HCT116 (cell line): Measurements from ENCODE around the gene MRPS12. TPM values are rescaled to one million over a fixed set of nuclear protein-coding genes. Genes with fewer than 3 reads are reported as not detected.
A peak's percentile ranks its signal among the peaks of the same experiment; 100 is the strongest.

Source experiments
- ATAC-seq: fragments of 200-7000 bp; cut with Tn5 transposase; 2 replicates; pipeline ENCODE4 v1.9.1; 2020; ENCODE audit warnings: mild to moderate bottlenecking, moderate library complexity
- BruUV-seq: library from RNA; stranded (reverse); fragments of 400-500 nt; replicated peaks from 2 replicates; lab custom pipeline; 2021; lab: Mats Ljungman, UMichigan
- CTCF ChIA-PET: fragments of 300-600 bp; sonication (Branson Sonifier 250); formaldehyde crosslinking; loops from one replicate; lab custom pipeline; 2021; ENCODE audit warnings: antibody characterized with exemption; lab: Charles Lee
- POLR2A ChIA-PET: fragments of 300-600, 350-600 bp; sonication (Branson Sonifier 250); formaldehyde crosslinking; loops from one replicate; lab custom pipeline; 2021; ENCODE audit warnings: antibody characterized with exemption; lab: Charles Lee
- RAD21 ChIA-PET, 2 experiments: fragments of 300-600 bp; sonication (Branson Sonifier 250); formaldehyde crosslinking; loops; one replicate each; lab custom pipeline; 2023; ENCODE audit warnings: low total read pairs in 2 of 2; ENCODE audit not compliant: uncharacterized antibody in 2 of 2, unreplicated experiment in 2 of 2, low non-redundant PET in 1 of 2; lab: Charles Lee
- DNase-seq: peaks from one replicate; pipeline ENCODE4 v3.0.0-alpha.2; 2010; ENCODE audit warnings: low read depth, low spot score
- H2AFZ ChIP-seq: fragments of 200-600 bp; shearing (Covaris generic), sonication (generic); 2 replicates; pipeline ENCODE4 v1.6.1; 2017; ENCODE audit warnings: low read depth, mixed run types, mixed read lengths, antibody characterized with exemption, low read length; ENCODE audit not compliant: poor library complexity, severe bottlenecking
- H3K27ac ChIP-seq: 2 replicates; pipeline ENCODE4 v1.5.1; 2012; ENCODE audit warnings: low read depth, low read length
- H3K27me3 ChIP-seq: fragments of 200-600 bp; sonication (generic); 2 replicates; pipeline ENCODE4 v1.6.1; 2016; ENCODE audit warnings: mixed run types, low read length, mixed read lengths; ENCODE audit not compliant: insufficient read depth
- H3K36me3 ChIP-seq, 2 experiments: fragments of 200-500 bp in 1 of 2; fragments of 200-600 bp in 1 of 2; sonication (Bioruptor generic) in 1 of 2; sonication (generic) in 1 of 2; 2 replicates each; pipeline versions ENCODE4 v1.5.1 to v1.6.1; 2014 to 2016; ENCODE audit warnings: low read length in 2 of 2, inconsistent platforms in 1 of 2, mixed read lengths in 1 of 2, mixed run types in 1 of 2; ENCODE audit not compliant: insufficient read depth in 2 of 2, control insufficient read depth in 1 of 2
- H3K4me1 ChIP-seq, 2 experiments: fragments of 200-600 bp in 1 of 2; sonication (generic) in 1 of 2; 2 replicates each; pipeline versions ENCODE4 v1.5.1 to v1.6.1; 2012 to 2017; ENCODE audit warnings: low read length in 2 of 2, inconsistent platforms in 1 of 2, mild to moderate bottlenecking in 1 of 2, mixed read lengths in 1 of 2, mixed run types in 1 of 2, moderate library complexity in 1 of 2; ENCODE audit not compliant: insufficient read depth in 2 of 2, control insufficient read depth in 1 of 2
- H3K4me2 ChIP-seq: fragments of 200-600 bp; sonication (generic); 2 replicates; pipeline ENCODE4 v1.6.1; 2017; ENCODE audit warnings: mixed run types, low read length, mixed read lengths
- H3K4me3 ChIP-seq, 2 experiments: fragments of 200-600 bp in 1 of 2; sonication (generic) in 1 of 2; replicated peaks in 1 of 2; 2 replicates each; pipeline ENCODE4 v1.5.1; 2011 to 2016; ENCODE audit warnings: low read length in 2 of 2, control low read depth in 1 of 2, low read depth in 1 of 2, mild to moderate bottlenecking in 1 of 2, mixed read lengths in 1 of 2, mixed run types in 1 of 2
- H3K79me2 ChIP-seq: fragments of 200-600 bp; sonication (generic); 2 replicates; pipeline ENCODE4 v1.6.1; 2017; ENCODE audit warnings: mild to moderate bottlenecking, mixed run types, low read length, moderate library complexity, mixed read lengths; ENCODE audit not compliant: insufficient read depth
- H3K9ac ChIP-seq: fragments of 200-600 bp; sonication (generic); 2 replicates; pipeline ENCODE4 v1.6.1; 2016; ENCODE audit warnings: low read length, mixed read lengths
- H3K9me2 ChIP-seq: fragments of 200-600 bp; sonication (generic), shearing (Covaris generic); 2 replicates; pipeline ENCODE4 v1.6.1; 2017; ENCODE audit warnings: mixed run types, mild to moderate bottlenecking, moderate library complexity; ENCODE audit not compliant: insufficient read depth
- H3K9me3 ChIP-seq, 2 experiments: fragments of 200-500 bp in 1 of 2; fragments of 200-600 bp in 1 of 2; sonication (Bioruptor generic) in 1 of 2; sonication (generic) in 1 of 2; 2 replicates each; pipeline ENCODE4 v1.6.1; 2014 to 2017; ENCODE audit warnings: low read length in 2 of 2, mixed read lengths in 2 of 2, inconsistent platforms in 1 of 2, low read depth in 1 of 2, mild to moderate bottlenecking in 1 of 2, mixed run types in 1 of 2, moderate library complexity in 1 of 2; ENCODE audit not compliant: control insufficient read depth in 1 of 2, insufficient read depth in 1 of 2
- H4K20me1 ChIP-seq: fragments of 200-600 bp; sonication (generic), shearing (Covaris generic); 2 replicates; pipeline ENCODE4 v1.6.1; 2017; ENCODE audit warnings: mixed run types, mild to moderate bottlenecking, moderate library complexity; ENCODE audit not compliant: insufficient read depth
- CEBPB ChIP-seq: IDR thresholded peaks from 2 replicates; pipeline ENCODE4 v1.6.1; 2012; ENCODE audit warnings: low read depth
- EGR1 ChIP-seq: IDR thresholded peaks from 2 replicates; pipeline ENCODE4 v1.6.1; 2012; ENCODE audit warnings: low read depth
- ELF1 ChIP-seq: IDR thresholded peaks from 2 replicates; pipeline ENCODE4 v1.6.1; 2012; ENCODE audit warnings: low read depth, borderline replicate concordance
- EZH2phosphoT487 ChIP-seq: fragments of 200-600 bp; IDR thresholded peaks from 2 replicates; pipeline ENCODE4 v1.6.1; 2018; ENCODE audit warnings: antibody characterized with exemption, borderline replicate concordance
- JUND ChIP-seq: IDR thresholded peaks from 2 replicates; pipeline ENCODE4 v1.6.1; 2012
- POLR2A ChIP-seq: IDR thresholded peaks from 2 replicates; pipeline ENCODE4 v1.7.0; 2011; ENCODE audit warnings: borderline replicate concordance; ENCODE audit not compliant: insufficient read depth, insufficient read length; ENCODE audit errors: extremely low read depth
- POLR2AphosphoS5 ChIP-seq: IDR thresholded peaks from 2 replicates; pipeline ENCODE4 v1.6.1; 2011; ENCODE audit warnings: mild to moderate bottlenecking, low read depth, low read length, moderate library complexity
- RAD21 ChIP-seq: IDR thresholded peaks from 2 replicates; pipeline ENCODE4 v1.6.1; 2012; ENCODE audit warnings: low read depth, mild to moderate bottlenecking
- SIN3A ChIP-seq: IDR thresholded peaks from 2 replicates; pipeline ENCODE4 v1.6.1; 2012; ENCODE audit warnings: low read depth
- SRF ChIP-seq: IDR thresholded peaks from 2 replicates; pipeline ENCODE4 v1.6.1; 2012; ENCODE audit warnings: low read depth
- YY1 ChIP-seq: IDR thresholded peaks from 2 replicates; pipeline ENCODE4 v1.6.1; 2011; ENCODE audit warnings: low read length, low read depth, moderate library complexity, mild to moderate bottlenecking; ENCODE audit not compliant: insufficient replicate concordance; ENCODE audit errors: extremely low read depth
- ZNF274 ChIP-seq: fragments of 200-500 bp; sonication (Bioruptor generic); IDR thresholded peaks from 2 replicates; pipeline ENCODE4 v1.6.1; 2014; ENCODE audit warnings: mild to moderate bottlenecking, low read depth, low read length, inconsistent platforms
- intact Hi-C: fragments of 100-400 bp; cut with micrococcal nuclease; formaldehyde crosslinking; loops from 2 replicates; pipeline ENCODE4 v1.10.0; 2022
- total RNA-seq: library from RNA; stranded (reverse); gene quantifications from one replicate; pipeline ENCODE4 v1.2.1, GENCODE V29; 2021; ENCODE audit not compliant: unreplicated experiment
- TF ChIP-seq, protein P1 (sequence below): IDR thresholded peaks from 2 replicates; pipeline ENCODE4 v1.6.1; 2012
- TF ChIP-seq, protein P2 (sequence below): IDR thresholded peaks from 2 replicates; pipeline ENCODE4 v1.6.1; 2012
- TF ChIP-seq, protein P3 (sequence below): IDR thresholded peaks from 2 replicates; pipeline ENCODE4 v1.6.1; 2012; ENCODE audit warnings: low read depth
- TF ChIP-seq, protein P4 (sequence below): IDR thresholded peaks from 2 replicates; pipeline ENCODE4 v1.6.1; 2011; ENCODE audit warnings: mild to moderate bottlenecking, low read length, moderate library complexity; ENCODE audit not compliant: insufficient replicate concordance; ENCODE audit errors: extremely low read depth
- TF ChIP-seq, protein P5 (sequence below), 3 experiments: fragments of 200-600 bp in 1 of 3; sonication (generic) in 1 of 3; IDR thresholded peaks in 2 of 3; conservative IDR thresholded peaks in 1 of 3; 2 replicates each; pipeline ENCODE4 v1.5.1; 2012 to 2017; ENCODE audit warnings: low read depth in 2 of 3, low read length in 2 of 3, antibody characterized with exemption in 1 of 3, borderline replicate concordance in 1 of 3, control low read depth in 1 of 3, mild to moderate bottlenecking in 1 of 3, mixed read lengths in 1 of 3, mixed run types in 1 of 3, moderate library complexity in 1 of 3; ENCODE audit not compliant: insufficient read depth in 1 of 3

MRPS12 gene
- total RNA-seq, 1 experiment from 2014 or later = 97.7 TPM

DNA sequence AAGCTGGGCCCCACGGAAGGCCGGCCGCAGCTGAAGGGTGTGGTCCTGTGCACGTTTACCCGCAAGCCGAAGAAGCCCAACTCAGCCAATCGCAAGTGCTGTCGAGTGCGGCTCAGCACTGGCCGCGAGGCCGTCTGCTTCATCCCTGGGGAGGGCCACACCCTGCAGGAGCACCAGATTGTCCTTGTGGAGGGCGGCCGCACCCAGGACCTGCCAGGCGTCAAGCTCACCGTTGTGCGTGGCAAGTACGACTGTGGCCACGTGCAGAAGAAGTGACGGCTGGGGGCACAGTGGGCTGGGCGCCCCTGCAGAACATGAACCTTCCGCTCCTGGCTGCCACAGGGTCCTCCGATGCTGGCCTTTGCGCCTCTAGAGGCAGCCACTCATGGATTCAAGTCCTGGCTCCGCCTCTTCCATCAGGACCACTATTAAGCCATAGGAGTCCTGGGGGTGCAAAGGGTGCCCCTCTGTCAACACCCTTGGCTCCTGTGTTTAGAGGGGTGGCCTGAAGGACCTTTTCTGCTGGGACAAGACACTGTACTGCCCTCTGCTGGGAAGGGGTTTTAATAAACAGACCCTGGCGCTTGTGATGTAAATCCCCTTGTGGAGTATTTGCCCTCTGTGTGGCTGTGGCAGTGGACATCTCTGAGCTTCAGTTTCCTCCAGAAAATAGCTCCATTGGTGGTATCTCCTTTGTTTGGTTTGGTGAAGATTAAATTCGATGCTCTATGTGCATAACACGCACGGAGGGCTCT is 1.9 kb downstream of the MRPS12 start:
- TF ChIP-seq EZH2phosphoT487 (no peak), CEBPB (no peak), ELF1 (no peak), SIN3A (no peak), POLR2AphosphoS5 (no peak), ZNF274 (no peak), RAD21 (peak; percentile 51), EGR1 (no peak), SRF (no peak), YY1 (no peak), JUND (no peak), POLR2A (no peak)
- TF ChIP-seq, protein P1, sequence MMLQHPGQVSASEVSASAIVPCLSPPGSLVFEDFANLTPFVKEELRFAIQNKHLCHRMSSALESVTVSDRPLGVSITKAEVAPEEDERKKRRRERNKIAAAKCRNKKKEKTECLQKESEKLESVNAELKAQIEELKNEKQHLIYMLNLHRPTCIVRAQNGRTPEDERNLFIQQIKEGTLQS = no peak
- TF ChIP-seq, protein P2, sequence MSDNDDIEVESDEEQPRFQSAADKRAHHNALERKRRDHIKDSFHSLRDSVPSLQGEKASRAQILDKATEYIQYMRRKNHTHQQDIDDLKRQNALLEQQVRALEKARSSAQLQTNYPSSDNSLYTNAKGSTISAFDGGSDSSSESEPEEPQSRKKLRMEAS = no peak
- TF ChIP-seq, protein P3, sequence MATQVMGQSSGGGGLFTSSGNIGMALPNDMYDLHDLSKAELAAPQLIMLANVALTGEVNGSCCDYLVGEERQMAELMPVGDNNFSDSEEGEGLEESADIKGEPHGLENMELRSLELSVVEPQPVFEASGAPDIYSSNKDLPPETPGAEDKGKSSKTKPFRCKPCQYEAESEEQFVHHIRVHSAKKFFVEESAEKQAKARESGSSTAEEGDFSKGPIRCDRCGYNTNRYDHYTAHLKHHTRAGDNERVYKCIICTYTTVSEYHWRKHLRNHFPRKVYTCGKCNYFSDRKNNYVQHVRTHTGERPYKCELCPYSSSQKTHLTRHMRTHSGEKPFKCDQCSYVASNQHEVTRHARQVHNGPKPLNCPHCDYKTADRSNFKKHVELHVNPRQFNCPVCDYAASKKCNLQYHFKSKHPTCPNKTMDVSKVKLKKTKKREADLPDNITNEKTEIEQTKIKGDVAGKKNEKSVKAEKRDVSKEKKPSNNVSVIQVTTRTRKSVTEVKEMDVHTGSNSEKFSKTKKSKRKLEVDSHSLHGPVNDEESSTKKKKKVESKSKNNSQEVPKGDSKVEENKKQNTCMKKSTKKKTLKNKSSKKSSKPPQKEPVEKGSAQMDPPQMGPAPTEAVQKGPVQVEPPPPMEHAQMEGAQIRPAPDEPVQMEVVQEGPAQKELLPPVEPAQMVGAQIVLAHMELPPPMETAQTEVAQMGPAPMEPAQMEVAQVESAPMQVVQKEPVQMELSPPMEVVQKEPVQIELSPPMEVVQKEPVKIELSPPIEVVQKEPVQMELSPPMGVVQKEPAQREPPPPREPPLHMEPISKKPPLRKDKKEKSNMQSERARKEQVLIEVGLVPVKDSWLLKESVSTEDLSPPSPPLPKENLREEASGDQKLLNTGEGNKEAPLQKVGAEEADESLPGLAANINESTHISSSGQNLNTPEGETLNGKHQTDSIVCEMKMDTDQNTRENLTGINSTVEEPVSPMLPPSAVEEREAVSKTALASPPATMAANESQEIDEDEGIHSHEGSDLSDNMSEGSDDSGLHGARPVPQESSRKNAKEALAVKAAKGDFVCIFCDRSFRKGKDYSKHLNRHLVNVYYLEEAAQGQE = no peak
- TF ChIP-seq, protein P4, sequence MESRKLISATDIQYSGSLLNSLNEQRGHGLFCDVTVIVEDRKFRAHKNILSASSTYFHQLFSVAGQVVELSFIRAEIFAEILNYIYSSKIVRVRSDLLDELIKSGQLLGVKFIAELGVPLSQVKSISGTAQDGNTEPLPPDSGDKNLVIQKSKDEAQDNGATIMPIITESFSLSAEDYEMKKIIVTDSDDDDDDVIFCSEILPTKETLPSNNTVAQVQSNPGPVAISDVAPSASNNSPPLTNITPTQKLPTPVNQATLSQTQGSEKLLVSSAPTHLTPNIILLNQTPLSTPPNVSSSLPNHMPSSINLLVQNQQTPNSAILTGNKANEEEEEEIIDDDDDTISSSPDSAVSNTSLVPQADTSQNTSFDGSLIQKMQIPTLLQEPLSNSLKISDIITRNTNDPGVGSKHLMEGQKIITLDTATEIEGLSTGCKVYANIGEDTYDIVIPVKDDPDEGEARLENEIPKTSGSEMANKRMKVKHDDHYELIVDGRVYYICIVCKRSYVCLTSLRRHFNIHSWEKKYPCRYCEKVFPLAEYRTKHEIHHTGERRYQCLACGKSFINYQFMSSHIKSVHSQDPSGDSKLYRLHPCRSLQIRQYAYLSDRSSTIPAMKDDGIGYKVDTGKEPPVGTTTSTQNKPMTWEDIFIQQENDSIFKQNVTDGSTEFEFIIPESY = no peak
- TF ChIP-seq, protein P5, sequence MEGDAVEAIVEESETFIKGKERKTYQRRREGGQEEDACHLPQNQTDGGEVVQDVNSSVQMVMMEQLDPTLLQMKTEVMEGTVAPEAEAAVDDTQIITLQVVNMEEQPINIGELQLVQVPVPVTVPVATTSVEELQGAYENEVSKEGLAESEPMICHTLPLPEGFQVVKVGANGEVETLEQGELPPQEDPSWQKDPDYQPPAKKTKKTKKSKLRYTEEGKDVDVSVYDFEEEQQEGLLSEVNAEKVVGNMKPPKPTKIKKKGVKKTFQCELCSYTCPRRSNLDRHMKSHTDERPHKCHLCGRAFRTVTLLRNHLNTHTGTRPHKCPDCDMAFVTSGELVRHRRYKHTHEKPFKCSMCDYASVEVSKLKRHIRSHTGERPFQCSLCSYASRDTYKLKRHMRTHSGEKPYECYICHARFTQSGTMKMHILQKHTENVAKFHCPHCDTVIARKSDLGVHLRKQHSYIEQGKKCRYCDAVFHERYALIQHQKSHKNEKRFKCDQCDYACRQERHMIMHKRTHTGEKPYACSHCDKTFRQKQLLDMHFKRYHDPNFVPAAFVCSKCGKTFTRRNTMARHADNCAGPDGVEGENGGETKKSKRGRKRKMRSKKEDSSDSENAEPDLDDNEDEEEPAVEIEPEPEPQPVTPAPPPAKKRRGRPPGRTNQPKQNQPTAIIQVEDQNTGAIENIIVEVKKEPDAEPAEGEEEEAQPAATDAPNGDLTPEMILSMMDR (IDR thresholded peaks at IDR 0.05 in 2 of 3, conservative IDR thresholded peaks at IDR 0.05 in 1 of 3; ENCODE audit: borderline replicate concordance in 1 of 3, insufficient read depth in 1 of 3, low read depth in 2 of 3, low read length in 2 of 3) = peak; percentile 31 to 53 (median 47); a peak in 5 of 6 replicates
- TF ChIP-seq, all 23 proteins: peak for 2
- BruUV-seq = no TSS peak
- Histone ChIP-seq H3K36me3 (peaks cover 7 to 25% of the 10 kb centered on the region in 2 experiments), H3K27ac (peak overlapping the region; percentile 21), H3K9me2 (no peaks in the 10 kb centered on the region), H4K20me1 (no peaks in the 10 kb centered on the region), H3K79me2 (peaks cover 53% of the 10 kb centered on the region), H2AFZ (no peak overlapping the region), H3K4me3 (peak overlapping the region in 1 of 2 experiments; percentile 98; a peak in 2 of 4 replicates), H3K4me2 (peak overlapping the region; percentile 95), H3K9me3 (peaks cover 0 to 9% of the 10 kb centered on the region in 2 experiments; a peak in 1 of 4 replicates), H3K9ac (no peak overlapping the region), H3K4me1 (peaks cover 11 to 20% of the 10 kb centered on the region in 2 experiments; a peak in 3 of 4 replicates), H3K27me3 (no peaks in the 10 kb centered on the region)
- DNase-seq (peak; percentile 26), ATAC-seq (no peak)
- intact Hi-C loops = loop anchor here (5.0 to 10.0 kb wide), 3 partner anchors 200 to 418 kb away; no protein-coding TSS in a partner anchor
- RAD21 ChIA-PET = interaction anchor here in 1 of 2 experiments (0.7 kb wide), 1 partner anchor 123 kb away, joined by 3 read pairs; no protein-coding TSS in a partner anchor
- POLR2A ChIA-PET = no interaction called here
- CTCF ChIA-PET = interaction anchor here (0.9 kb wide), 1 partner anchor 84 kb away, joined by 3 read pairs; no protein-coding TSS in a partner anchor
